GM21717 (cell line): ENCODE measurements around the gene ZNF764.
"Not testable (repeated sequence)": the region's sequence is repeated elsewhere in the genome, so short reads cannot be mapped to it uniquely, and the experiment has no call there.

ENCODE experiments used
- ATAC-seq: cut with Tn5 transposase; IDR thresholded peaks from one replicate; pipeline ENCODE4 v1.9.1; 2021; ENCODE audit warnings: mild to moderate bottlenecking, moderate library complexity; ENCODE audit not compliant: unreplicated experiment

ZNF764 gene

GRCh38 chr16:30551781-30552180 lies 6.4 kb downstream of the ZNF764 start:
- no peak for ATAC-seq

- ATAC-seq: no peak
These were observed 9.5 kb downstream of the ZNF764 start for GRCh38 chr16:30548416-30549253.

DNA sequence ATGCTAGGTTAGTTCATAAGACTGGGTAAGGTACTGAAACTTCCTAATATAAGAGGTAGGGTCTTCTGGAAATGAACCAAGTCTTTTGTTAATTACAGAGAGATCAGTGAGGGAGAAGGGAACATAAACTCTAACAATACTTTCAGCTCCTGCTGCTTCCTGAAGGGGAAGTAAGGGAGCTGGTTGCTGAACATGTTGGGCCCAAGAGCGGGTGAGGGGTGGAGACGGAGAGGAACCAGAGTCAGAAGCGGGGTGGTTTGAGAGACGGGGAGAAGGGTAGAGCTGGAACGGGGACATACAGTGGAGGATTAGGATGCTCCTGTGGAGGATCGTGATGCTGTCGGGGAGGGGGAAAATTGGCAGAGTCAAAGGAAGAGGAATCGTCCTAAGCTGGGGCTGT lies 12.1 kb downstream of the ZNF764 start:
- ATAC-seq: no peak

DNA sequence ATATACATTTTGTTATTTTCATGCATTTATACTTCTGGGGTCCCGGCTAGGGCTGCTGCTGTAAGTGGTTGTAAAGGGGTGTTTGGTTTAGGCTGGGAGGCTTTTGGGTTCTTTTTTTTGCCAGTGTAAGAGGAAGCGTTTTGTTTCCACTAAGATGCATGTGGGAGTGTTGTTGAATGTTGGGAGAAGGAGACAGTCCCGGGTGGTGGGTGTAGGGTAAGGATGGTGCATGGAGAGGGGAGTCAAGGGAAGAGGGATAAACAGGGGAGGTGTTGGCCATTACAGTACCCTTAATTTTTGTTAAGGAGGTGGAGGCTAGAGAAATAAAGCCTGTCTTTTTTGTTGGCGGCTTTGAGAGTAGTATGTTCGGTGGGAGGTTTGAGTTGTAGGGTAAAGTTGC lies 15.1 kb downstream of the ZNF764 start:
- ATAC-seq: no peak

- no peak for ATAC-seq
These were observed 16.5 kb downstream of the ZNF764 start for GRCh38 chr16:30541502-30542329.

DNA sequence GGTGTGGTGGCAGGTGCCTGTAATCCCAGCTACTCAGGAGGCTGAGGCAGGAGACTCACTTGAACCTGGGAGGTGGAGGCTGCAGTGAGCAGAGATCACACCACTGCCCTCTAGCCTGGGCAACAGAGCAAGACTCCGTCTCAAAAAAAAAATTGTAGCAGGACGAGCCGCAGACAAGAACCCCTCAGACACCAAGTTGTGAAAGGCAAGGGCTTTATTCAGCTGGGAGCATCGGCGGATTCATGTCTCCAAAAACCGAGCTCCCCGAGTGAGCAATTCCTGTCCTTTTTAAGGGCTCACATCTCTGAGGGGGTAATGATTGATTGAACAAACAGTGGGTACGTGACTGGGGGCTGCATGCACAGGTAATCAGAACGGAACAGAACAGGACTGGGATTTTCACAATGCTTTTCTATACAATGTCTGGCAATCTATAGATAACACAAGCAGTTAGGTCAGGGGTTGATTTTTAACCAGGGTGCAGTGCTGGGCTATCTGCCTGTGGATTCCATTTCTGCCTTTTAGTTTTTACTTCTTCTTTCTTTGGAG lies 17.2 kb downstream of the ZNF764 start:
- not testable (repeated sequence) for ATAC-seq

DNA sequence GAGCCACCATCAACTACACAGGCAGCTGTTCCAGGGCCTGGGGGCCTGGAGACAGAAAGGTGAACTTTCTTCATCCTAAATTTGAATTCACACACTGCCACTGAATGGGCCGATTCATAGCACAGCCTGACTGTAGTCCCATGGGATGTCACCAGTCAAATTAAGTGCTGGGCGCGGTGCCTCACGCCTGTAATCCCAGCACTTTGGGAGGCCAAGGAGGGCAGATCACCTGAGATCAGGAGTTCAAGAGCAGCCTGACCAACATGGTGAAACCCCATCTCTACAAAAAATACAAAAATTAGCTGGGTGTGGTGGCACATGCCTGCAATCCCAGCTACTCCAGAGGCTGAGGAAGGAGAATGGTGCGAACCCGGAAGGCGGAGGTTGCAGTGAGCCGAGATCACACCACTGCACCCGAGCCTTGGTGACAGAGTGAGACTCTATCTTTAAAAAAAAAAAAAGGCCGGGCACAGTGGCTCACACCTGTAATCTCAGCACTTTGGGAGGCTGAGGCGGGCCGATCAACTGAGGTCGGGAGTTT lies 18.1 kb downstream of the ZNF764 start:
- ATAC-seq: not testable (repeated sequence)

DNA sequence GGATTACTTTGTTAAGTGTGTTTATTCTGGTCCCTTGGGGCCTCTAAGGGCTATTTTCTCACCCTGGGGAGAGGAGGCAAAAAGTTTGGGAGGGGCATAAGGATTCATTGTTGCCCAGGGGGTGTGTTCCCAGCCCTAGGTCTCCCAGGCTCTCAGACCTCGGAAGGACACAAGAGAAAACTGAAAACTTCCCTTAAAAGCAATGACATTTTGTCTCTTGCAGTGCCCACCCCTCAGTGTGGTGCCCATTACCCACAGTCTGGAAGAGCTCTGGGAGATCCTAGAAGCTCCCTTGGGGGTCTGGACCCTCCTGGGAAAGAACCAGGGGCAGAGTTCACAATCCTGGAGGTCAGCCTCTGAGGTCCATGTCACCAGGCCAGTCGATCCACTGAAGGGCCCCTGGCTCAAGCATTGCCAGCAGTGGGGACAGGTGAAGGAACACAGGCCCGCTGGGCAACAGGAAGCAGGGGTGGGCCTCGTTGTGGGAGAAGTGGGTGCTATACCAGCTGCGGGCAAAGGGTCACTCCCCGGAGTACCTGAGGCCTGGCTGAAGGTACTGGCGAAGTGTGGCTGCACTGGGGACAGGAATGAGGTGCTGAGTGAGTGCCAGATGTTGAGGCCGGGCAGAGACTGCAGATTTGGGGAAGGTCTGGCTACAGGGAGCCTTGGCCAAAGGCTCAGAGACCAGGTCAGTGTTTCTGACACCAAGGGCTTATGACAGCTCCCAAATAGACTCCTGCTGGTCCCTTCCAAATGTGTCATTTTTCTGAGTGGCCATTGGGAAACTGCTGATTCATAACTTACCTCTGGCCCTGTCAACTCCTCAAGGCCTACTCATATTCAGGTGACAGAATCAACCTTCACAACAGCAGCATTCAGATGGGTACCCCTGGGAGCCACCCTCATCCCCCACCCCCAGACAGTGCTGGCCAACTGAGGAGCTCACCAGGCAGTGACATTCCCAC lies 18.9 kb downstream of the ZNF764 start:
- ATAC-seq: no peak

GRCh38 chr16:30536391-30537024 lies 21.7 kb downstream of the ZNF764 start:
- ATAC-seq: not testable (repeated sequence)

DNA sequence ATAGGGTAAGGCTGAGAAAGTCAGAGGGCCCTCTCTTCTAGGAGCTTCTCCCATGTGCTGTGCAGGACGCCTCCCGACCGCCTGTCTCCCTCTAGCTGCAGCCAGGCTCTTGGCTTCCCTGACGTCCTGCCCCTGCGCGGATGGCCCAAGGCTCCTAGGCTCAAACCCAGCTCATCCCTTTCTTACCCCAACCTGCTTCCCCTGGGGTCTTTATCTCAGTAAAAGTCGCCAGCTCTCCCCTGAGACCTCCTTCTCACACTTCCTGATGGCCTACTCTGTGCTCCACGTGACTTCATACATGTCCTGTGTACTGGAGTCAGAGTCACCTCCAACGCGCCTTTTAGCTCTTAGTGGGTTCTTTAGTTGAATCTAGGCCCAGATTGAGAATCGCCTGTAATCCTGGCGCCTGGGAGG lies 22.4 kb downstream of the ZNF764 start:
- no peak for ATAC-seq

GRCh38 chr16:30535106-30535776 lies 22.9 kb downstream of the ZNF764 start:
- ATAC-seq: no peak

GRCh38 chr16:30534368-30535105 lies 23.6 kb downstream of the ZNF764 start, which contains the start of gene ZNF747:
TSS of gene ZNF747 (minus strand) at chr16:30534858. CDS start at chr16:30534679, 179 bp downstream.
- ATAC-seq: peak; percentile 51

GRCh38 chr16:30533748-30534367 lies 24.3 kb downstream of the ZNF764 start:
- peak; percentile 3 for ATAC-seq

GRCh38 chr16:30533146-30533522 lies 25.0 kb downstream of the ZNF764 start:
- no peak for ATAC-seq

- no peak for ATAC-seq
These were observed 25.7 kb downstream of the ZNF764 start for GRCh38 chr16:30532285-30533145.

GRCh38 chr16:30530163-30531037 lies 27.8 kb downstream of the ZNF764 start:
- no peak for ATAC-seq
